K562 (cell line): ENCODE results near the gene SHISA8. TPM values are rescaled to one million over a fixed set of nuclear protein-coding genes. Genes with fewer than 3 reads are reported as not detected.

Source experiments
- polyA plus RNA-seq, 8 experiments: library from polyadenylated mRNA; depleted of rRNA in 4 of 8; stranded (reverse) in 5 of 8; unstranded in 3 of 8; fragments of >200 nt; fragmentation: Nextera tagmentation in 2 of 8; fragmentation: Illumina TruSeq in 1 of 8; extraction: Ambion mirVana in 2 of 8; extraction: Trizol in 1 of 8; gene quantifications; 2 replicates each; pipeline versions ENCODE4 v1.2.1 to v1.2.3, GENCODE V29; 2011 to 2014; ENCODE audit warnings: inconsistent platforms in 1 of 8, missing spikeins in 1 of 8
- total RNA-seq, 7 experiments: library from RNA; depleted of rRNA in 6 of 7; stranded (reverse); fragments of >200 nt in 6 of 7; fragmentation: Illumina TruSeq in 2 of 7; extraction: Trizol in 2 of 7; gene quantifications; 2 replicates each; pipeline versions ENCODE4 v1.2.1 to v1.2.3, GENCODE V29; 2011 to 2021; ENCODE audit warnings: low replicate concordance in 1 of 7
- TF ChIP-seq, protein P1 (sequence below): fragments of 200-600 bp; sonication (generic); IDR thresholded peaks from one replicate; pipeline ENCODE4 v1.6.1; 2012; ENCODE audit warnings: mild to moderate bottlenecking, low read depth, low read length, inconsistent platforms

SHISA8 gene
- total and polyA plus RNA-seq, 9 of the 15 experiments (the other 6 are each of a cell fraction or from before 2014, with no cell fraction given) = 0.07 to 3.3 (median 1.1) TPM; not detected in 4

DNA sequence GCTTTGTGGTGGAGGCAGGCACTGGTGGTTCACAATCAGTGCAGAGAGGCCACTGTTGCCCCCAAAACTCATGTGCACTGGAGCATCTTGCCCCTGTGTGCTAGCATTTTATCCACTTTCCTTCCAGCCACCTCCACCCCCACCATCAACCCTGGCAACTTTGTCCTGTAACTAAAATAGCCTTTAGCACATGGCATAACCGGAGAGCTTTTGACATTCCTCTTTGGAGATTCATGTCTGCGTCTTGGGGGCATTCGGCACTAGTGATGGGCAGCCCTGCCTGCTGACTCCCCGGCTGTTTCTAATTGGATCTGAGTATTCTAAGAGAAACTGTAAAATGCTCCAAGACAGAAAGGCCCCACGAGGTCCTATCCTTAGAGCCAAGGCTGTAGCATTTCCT is 15.8 kb downstream of the SHISA8 start (continued):
- TF ChIP-seq, protein P1, sequence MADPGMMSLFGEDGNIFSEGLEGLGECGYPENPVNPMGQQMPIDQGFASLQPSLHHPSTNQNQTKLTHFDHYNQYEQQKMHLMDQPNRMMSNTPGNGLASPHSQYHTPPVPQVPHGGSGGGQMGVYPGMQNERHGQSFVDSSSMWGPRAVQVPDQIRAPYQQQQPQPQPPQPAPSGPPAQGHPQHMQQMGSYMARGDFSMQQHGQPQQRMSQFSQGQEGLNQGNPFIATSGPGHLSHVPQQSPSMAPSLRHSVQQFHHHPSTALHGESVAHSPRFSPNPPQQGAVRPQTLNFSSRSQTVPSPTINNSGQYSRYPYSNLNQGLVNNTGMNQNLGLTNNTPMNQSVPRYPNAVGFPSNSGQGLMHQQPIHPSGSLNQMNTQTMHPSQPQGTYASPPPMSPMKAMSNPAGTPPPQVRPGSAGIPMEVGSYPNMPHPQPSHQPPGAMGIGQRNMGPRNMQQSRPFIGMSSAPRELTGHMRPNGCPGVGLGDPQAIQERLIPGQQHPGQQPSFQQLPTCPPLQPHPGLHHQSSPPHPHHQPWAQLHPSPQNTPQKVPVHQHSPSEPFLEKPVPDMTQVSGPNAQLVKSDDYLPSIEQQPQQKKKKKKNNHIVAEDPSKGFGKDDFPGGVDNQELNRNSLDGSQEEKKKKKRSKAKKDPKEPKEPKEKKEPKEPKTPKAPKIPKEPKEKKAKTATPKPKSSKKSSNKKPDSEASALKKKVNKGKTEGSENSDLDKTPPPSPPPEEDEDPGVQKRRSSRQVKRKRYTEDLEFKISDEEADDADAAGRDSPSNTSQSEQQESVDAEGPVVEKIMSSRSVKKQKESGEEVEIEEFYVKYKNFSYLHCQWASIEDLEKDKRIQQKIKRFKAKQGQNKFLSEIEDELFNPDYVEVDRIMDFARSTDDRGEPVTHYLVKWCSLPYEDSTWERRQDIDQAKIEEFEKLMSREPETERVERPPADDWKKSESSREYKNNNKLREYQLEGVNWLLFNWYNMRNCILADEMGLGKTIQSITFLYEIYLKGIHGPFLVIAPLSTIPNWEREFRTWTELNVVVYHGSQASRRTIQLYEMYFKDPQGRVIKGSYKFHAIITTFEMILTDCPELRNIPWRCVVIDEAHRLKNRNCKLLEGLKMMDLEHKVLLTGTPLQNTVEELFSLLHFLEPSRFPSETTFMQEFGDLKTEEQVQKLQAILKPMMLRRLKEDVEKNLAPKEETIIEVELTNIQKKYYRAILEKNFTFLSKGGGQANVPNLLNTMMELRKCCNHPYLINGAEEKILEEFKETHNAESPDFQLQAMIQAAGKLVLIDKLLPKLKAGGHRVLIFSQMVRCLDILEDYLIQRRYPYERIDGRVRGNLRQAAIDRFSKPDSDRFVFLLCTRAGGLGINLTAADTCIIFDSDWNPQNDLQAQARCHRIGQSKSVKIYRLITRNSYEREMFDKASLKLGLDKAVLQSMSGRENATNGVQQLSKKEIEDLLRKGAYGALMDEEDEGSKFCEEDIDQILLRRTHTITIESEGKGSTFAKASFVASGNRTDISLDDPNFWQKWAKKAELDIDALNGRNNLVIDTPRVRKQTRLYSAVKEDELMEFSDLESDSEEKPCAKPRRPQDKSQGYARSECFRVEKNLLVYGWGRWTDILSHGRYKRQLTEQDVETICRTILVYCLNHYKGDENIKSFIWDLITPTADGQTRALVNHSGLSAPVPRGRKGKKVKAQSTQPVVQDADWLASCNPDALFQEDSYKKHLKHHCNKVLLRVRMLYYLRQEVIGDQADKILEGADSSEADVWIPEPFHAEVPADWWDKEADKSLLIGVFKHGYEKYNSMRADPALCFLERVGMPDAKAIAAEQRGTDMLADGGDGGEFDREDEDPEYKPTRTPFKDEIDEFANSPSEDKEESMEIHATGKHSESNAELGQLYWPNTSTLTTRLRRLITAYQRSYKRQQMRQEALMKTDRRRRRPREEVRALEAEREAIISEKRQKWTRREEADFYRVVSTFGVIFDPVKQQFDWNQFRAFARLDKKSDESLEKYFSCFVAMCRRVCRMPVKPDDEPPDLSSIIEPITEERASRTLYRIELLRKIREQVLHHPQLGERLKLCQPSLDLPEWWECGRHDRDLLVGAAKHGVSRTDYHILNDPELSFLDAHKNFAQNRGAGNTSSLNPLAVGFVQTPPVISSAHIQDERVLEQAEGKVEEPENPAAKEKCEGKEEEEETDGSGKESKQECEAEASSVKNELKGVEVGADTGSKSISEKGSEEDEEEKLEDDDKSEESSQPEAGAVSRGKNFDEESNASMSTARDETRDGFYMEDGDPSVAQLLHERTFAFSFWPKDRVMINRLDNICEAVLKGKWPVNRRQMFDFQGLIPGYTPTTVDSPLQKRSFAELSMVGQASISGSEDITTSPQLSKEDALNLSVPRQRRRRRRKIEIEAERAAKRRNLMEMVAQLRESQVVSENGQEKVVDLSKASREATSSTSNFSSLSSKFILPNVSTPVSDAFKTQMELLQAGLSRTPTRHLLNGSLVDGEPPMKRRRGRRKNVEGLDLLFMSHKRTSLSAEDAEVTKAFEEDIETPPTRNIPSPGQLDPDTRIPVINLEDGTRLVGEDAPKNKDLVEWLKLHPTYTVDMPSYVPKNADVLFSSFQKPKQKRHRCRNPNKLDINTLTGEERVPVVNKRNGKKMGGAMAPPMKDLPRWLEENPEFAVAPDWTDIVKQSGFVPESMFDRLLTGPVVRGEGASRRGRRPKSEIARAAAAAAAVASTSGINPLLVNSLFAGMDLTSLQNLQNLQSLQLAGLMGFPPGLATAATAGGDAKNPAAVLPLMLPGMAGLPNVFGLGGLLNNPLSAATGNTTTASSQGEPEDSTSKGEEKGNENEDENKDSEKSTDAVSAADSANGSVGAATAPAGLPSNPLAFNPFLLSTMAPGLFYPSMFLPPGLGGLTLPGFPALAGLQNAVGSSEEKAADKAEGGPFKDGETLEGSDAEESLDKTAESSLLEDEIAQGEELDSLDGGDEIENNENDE = no peak
